Upper lobe of left lung (tissue), 6 donors: ENCODE data around the gene ADD3. TPM values are rescaled to one million over a fixed set of nuclear protein-coding genes. Genes with fewer than 3 reads are reported as not detected.

Experiments
- ATAC-seq, 2 donors: fragments of 200-7000 bp; cut with Tn5 transposase; one replicate each; pipeline ENCODE4 v1.9.1; 2022; ENCODE audit warnings: mild to moderate bottlenecking in 2 of 2, moderate library complexity in 2 of 2; ENCODE audit not compliant: low FRiP score in 2 of 2
- DNase-seq, 2 donors: peaks; one replicate each; pipeline ENCODE4 v3.0.0-alpha.2; 2019 to 2020
- H3K27ac ChIP-seq, 4 donors: fragments of 200-600 bp; sonication (generic); one replicate each; pipeline ENCODE4 v1.5.1; 2016 to 2019
- H3K27me3 ChIP-seq, 4 donors: fragments of 200-600 bp; sonication (generic); one replicate each; pipeline ENCODE4 v1.5.1; 2017 to 2019
- H3K36me3 ChIP-seq, 4 donors: fragments of 200-600 bp; sonication (generic); one replicate each; pipeline ENCODE4 v1.5.1; 2016 to 2019
- H3K4me1 ChIP-seq, 4 donors: fragments of 200-600 bp; sonication (generic); one replicate each; pipeline ENCODE4 v1.5.1; 2018 to 2019
- H3K4me3 ChIP-seq, 4 donors: fragments of 200-600 bp; sonication (generic); one replicate each; pipeline ENCODE4 v1.5.1; 2017 to 2019; ENCODE audit warnings: mild to moderate bottlenecking in 2 of 4, moderate library complexity in 1 of 4
- H3K9me3 ChIP-seq, 4 donors: fragments of 200-600 bp; sonication (generic); one replicate each; pipeline ENCODE4 v1.5.1; 2018 to 2019
- CTCF ChIP-seq, 6 experiments: fragments of 450-650 bp in 4 of 6; fragments of 200-600 bp in 2 of 6; sonication (generic) in 2 of 6; IDR thresholded peaks; one replicate each; pipeline ENCODE4 v1.5.1; 2016 to 2019; ENCODE audit warnings: antibody characterized with exemption in 6 of 6
- EP300 ChIP-seq, 4 donors: sonication (generic); formaldehyde crosslinking; IDR thresholded peaks; one replicate each; pipeline ENCODE4 v1.5.1; 2017; ENCODE audit warnings: antibody characterized with exemption in 4 of 4, control low read depth in 2 of 4
- POLR2A ChIP-seq, 4 donors: fragments of 450-650 bp; IDR thresholded peaks; one replicate each; pipeline ENCODE4 v1.5.1; 2016 to 2017; ENCODE audit warnings: antibody characterized with exemption in 4 of 4, mild to moderate bottlenecking in 2 of 4
- POLR2AphosphoS5 ChIP-seq, 2 donors: sonication (generic); formaldehyde crosslinking; IDR thresholded peaks; one replicate each; pipeline ENCODE4 v1.5.1; 2017; ENCODE audit warnings: antibody characterized with exemption in 2 of 2
- WGBS, 2 donors: methylation state at CpG; one replicate each; pipeline ENCODE4 v1.1.5; 2017 to 2018; 5-methylcytosine and 5-hydroxymethylcytosine counted together
- total RNA-seq, 6 donors: library from RNA; depleted of rRNA in 4 of 6; stranded (reverse); fragments of >200 nt in 4 of 6; gene quantifications; one replicate each; pipeline versions ENCODE4 v1.1.0 to v1.2.1, GENCODE V29; 2016 to 2021
- donor health status: DM: no; HTN: no; CAD: no; lungs with moderate emphysema.
- donor health status: DM: no; HTN: yes; CAD: no; lungs with severe emphysema.

The ADD3 gene
- total RNA-seq, 6 donors from 2014 or later, result 34.1 to 229 (median 61.0) TPM

GRCh38 chr10:110174201-110174600 lies 166.4 kb downstream of the ADD3 start:
- no peak overlapping the region for H3K27ac ChIP-seq
- DNase-seq (no peak), ATAC-seq (no peak)
- peaks cover 6 to 16% (median 12%) of the 10 kb centered on the region in 4 donors for H3K4me1 ChIP-seq
- TF ChIP-seq POLR2A (IDR thresholded peaks at IDR 0.05), result no peak
- TF ChIP-seq POLR2AphosphoS5 (IDR thresholded peaks at IDR 0.05), result no peak
- TF ChIP-seq CTCF (IDR thresholded peaks at IDR 0.05), result no peak
- no peak for TF ChIP-seq EP300 (IDR thresholded peaks at IDR 0.05)
- H3K4me3 ChIP-seq, result no peak overlapping the region
- no peaks in the 10 kb centered on the region for H3K27me3 ChIP-seq
- H3K9me3 ChIP-seq, result no peaks in the 10 kb centered on the region
- H3K36me3 ChIP-seq, result no peaks in the 10 kb centered on the region

- Histone ChIP-seq H3K27ac (no peak overlapping the region), H3K4me3 (no peak overlapping the region), H3K27me3 (no peaks in the 10 kb centered on the region), H3K36me3 (no peaks in the 10 kb centered on the region), H3K4me1 (peaks cover 6 to 16% (median 12%) of the 10 kb centered on the region in 4 donors), H3K9me3 (no peaks in the 10 kb centered on the region)
- DNase-seq (no peak), ATAC-seq (no peak)
- TF ChIP-seq POLR2AphosphoS5 (IDR thresholded peaks at IDR 0.05) (no peak), CTCF (IDR thresholded peaks at IDR 0.05) (no peak), POLR2A (IDR thresholded peaks at IDR 0.05) (no peak), EP300 (IDR thresholded peaks at IDR 0.05) (no peak)
- WGBS, 2 donors, result 87 to 94% methylated on average over 5 of the region's 5 CpGs
These were observed 167.0 kb downstream of the ADD3 start for GRCh38 chr10:110174816-110175215.

GRCh38 chr10:110175406-110175805 lies 167.6 kb downstream of the ADD3 start:
- Histone ChIP-seq H3K27ac (no peak overlapping the region), H3K36me3 (no peaks in the 10 kb centered on the region), H3K4me3 (no peak overlapping the region), H3K4me1 (peaks cover 2 to 12% (median 6%) of the 10 kb centered on the region in 4 donors), H3K9me3 (no peaks in the 10 kb centered on the region), H3K27me3 (no peaks in the 10 kb centered on the region)
- WGBS, 2 donors, result 90 to 95% methylated on average over 2 of the region's 2 CpGs
- ATAC-seq, result no peak
- DNase-seq, result no peak
- TF ChIP-seq EP300 (IDR thresholded peaks at IDR 0.05), result no peak
- TF ChIP-seq POLR2A (IDR thresholded peaks at IDR 0.05), result no peak
- TF ChIP-seq POLR2AphosphoS5 (IDR thresholded peaks at IDR 0.05), result no peak
- TF ChIP-seq CTCF (IDR thresholded peaks at IDR 0.05), result no peak

- H3K4me1 ChIP-seq, result peaks cover 0 to 4% (median 2%) of the 10 kb centered on the region in 4 donors
- WGBS, 2 donors, result 47 to 49% methylated on average over 14 to 19 of the region's 19 CpGs
- no peak for TF ChIP-seq POLR2A (IDR thresholded peaks at IDR 0.05)
- TF ChIP-seq EP300 (IDR thresholded peaks at IDR 0.05), result no peak
- no peak for TF ChIP-seq CTCF (IDR thresholded peaks at IDR 0.05)
- no peak for TF ChIP-seq POLR2AphosphoS5 (IDR thresholded peaks at IDR 0.05)
- H3K4me3 ChIP-seq, result no peak overlapping the region
- ATAC-seq (no peak), DNase-seq (no peak)
- H3K36me3 ChIP-seq, result no peaks in the 10 kb centered on the region
- H3K27ac ChIP-seq, result no peak overlapping the region
- H3K9me3 ChIP-seq, result no peaks in the 10 kb centered on the region
- no peaks in the 10 kb centered on the region for H3K27me3 ChIP-seq
These were observed 168.6 kb downstream of the ADD3 start for GRCh38 chr10:110176141-110177030.
